SKM-1 treated with dmso at 0.1 percent for 144 hours (cell line): ENCODE data around the gene ERGIC2.
"Not testable (repeated sequence)": the region's sequence is repeated elsewhere in the genome, so short reads cannot be mapped to it uniquely, and the experiment has no call there.

Source experiments
- DNase-seq: peaks from one replicate; lab custom pipeline; 2025; ENCODE audit not compliant: unreplicated experiment; lab: John Stamatoyannopoulos, UW

The ERGIC2 gene

DNA sequence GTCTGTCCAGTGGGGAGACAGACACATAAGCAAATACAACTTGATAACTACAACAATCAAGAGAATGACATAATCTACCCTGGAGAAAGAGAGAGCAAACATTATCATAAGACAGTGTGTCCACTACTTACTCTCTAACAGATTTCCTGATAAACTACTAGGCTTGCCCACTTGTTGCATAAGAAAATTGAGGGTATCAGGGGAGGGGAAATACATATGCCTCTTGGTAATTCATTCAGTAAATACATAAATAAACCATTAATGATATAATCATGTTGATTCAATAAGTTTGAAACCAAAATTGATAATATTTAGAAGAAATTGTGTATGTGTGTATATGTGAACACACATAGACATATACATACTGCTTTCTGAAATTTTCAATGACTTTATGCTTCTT is 76.6 kb downstream of the ERGIC2 start:
- DNase-seq = no peak

DNA sequence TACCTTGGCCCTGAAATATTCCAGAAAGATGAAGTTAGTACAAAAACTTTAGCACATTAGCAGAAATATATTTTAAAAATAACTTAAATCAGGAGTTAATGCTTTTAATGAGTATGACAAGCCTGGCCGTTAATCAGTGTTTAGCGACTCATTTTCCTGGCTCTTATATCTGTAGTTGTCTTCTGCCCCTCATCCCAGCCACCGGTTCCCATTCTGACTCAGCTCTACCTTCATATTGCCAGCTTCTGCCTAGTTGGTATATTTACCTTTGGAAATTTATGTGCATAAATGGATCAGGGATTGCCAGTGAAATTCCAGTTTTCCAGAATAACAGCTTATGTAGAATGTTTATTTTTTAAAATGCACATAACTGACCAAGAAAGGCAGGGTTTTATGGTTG is 79.9 kb downstream of the ERGIC2 start:
- no peak for DNase-seq

DNA sequence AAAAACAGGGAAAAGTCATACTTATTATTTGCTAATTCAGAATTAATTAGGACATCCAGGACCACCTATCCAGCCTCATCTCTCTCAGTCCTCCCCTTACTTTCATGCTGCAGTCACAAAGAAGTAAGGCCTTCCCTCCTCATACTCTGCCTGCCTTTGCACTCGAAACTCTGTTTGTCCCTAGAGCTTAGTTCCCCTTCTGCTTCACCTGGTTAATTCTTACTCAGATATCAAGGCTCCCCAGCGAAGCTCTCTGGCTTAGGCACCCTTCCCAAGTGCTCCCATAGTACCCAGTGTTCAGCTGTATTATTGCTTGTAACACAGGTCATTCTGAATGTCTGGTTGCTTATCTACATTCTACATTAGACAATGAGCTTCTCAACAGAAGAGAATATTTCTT is 81.3 kb downstream of the ERGIC2 start:
- DNase-seq = no peak

DNA sequence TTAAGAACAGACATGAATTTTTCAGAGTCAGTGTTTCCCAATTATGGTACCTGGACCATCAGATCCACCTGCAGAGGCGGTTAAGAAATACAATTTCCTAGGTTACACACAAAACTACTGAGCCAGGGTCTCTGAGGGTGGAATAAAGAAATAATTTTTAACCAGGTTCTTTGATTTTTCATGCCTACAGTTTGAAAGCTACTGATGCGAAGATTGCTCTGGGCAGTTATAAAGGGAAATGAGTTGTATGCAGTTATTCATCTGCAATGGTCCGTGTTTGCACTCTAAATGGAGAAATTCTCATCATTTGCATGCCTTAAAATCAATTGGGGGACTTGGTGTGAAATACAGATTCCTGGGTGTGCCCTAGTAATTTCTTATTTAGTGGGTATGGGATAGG is 89.7 kb downstream of the ERGIC2 start:
- DNase-seq = no peak

DNA sequence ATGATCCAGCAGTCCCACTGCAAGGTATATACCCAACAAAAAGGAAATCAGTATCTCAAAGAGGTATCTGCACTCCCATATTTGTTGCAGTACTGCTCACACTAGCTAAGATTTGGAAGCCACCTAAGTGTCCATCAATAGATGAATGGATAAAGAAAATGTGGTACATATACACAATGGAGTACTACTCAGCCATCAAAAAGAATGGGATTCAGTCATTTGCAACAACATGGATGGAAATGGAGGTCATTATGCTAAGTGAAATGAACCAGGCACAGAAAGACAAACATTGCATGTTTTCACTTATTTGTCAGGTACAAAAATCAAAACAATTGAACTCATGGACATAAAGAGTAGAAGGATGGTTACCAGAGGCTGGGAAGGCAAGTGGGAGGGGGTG is 90.5 kb downstream of the ERGIC2 start:
- not testable (repeated sequence) for DNase-seq

DNA sequence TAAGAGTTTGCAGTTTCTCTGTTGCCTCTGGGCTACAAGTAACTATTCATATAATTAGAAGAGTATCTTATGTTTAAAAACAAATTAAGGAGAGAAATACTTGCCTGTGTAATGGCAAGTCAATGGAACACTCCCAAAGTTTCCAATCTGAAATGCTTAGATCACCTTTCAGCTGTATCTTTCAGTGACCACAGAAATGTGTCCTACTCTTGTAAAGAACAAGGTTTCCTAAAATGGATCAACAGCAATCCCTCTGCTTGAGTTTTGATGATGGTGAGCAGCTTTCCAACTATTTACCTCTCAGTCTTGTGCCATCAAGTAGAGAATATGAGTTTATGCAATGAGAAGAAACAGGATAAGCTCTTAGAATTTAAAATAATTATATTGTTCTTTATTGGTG is 92.9 kb downstream of the ERGIC2 start:
- DNase-seq = no peak

DNA sequence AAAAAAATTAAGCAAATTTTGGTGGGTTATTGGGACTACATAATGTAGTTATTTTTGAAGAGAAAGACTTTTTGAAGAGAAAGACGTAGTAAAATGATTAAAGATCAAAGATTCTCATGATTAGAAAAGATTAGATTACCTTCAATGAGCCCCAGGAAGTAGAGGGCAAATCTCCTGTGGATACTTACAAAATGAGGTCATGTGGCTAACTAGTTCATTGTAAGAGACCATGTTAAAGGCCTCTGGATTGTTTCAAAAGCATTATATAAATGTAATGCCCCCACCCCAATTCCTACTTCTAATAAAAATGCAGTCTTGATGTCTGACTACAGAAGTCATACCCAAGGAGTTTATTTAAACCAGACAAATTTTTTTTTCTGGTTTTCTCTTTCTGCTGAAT is 93.3 kb downstream of the ERGIC2 start:
- no peak for DNase-seq
